Stomach (tissue), 9 donors: ENCODE data around the gene GSTO1. TPM values are rescaled to one million over a fixed set of nuclear protein-coding genes. Genes with fewer than 3 reads are reported as not detected.

Experiments used
- DNase-seq, 2 donors: peaks; one replicate each; pipeline versions ENCODE4 v3.0.0 to v3.0.0-alpha.2; 2013 to 2019
- H3K27ac ChIP-seq, 5 donors: fragments of 200-600 bp in 4 of 5; sonication (generic) in 4 of 5; one replicate each; pipeline ENCODE4 v1.5.1; 2013 to 2019; ENCODE audit warnings: mild to moderate bottlenecking in 1 of 5, moderate library complexity in 1 of 5
- H3K27me3 ChIP-seq, 3 donors: fragments of 200-600 bp; sonication (generic); one replicate each; pipeline ENCODE4 v1.5.1; 2017 to 2019; ENCODE audit warnings: mixed run types in 1 of 3
- H3K36me3 ChIP-seq, 4 donors: fragments of 200-600 bp; sonication (generic); 1 replicate in 3 of 4; 2 replicates in 1 of 4; pipeline ENCODE4 v1.5.1; 2016 to 2019
- H3K4me1 ChIP-seq, 4 donors: fragments of 200-600 bp; sonication (generic); one replicate each; pipeline ENCODE4 v1.5.1; 2016 to 2019
- H3K4me3 ChIP-seq, 4 donors: fragments of 200-600 bp; sonication (generic) in 3 of 4; one replicate each; pipeline ENCODE4 v1.5.1; 2016 to 2019; ENCODE audit warnings: mild to moderate bottlenecking in 1 of 4
- H3K9me3 ChIP-seq, 4 donors: fragments of 200-600 bp; sonication (generic); one replicate each; pipeline ENCODE4 v1.5.1; 2016 to 2019
- EP300 ChIP-seq: sonication (generic); formaldehyde crosslinking; IDR thresholded peaks from one replicate; pipeline ENCODE4 v1.6.1; 2017; ENCODE audit warnings: antibody characterized with exemption
- POLR2A ChIP-seq, 4 donors: fragments of 450-650 bp; IDR thresholded peaks; one replicate each; pipeline ENCODE4 v1.6.1; 2016; ENCODE audit warnings: antibody characterized with exemption in 4 of 4, control low read depth in 2 of 4, mild to moderate bottlenecking in 1 of 4, moderate library complexity in 1 of 4
- POLR2AphosphoS5 ChIP-seq, 3 donors: sonication (generic); formaldehyde crosslinking; IDR thresholded peaks; one replicate each; pipeline ENCODE4 v1.6.1; 2016; ENCODE audit warnings: antibody characterized with exemption in 3 of 3
- WGBS, 5 donors: extraction: QIAGEN DNeasy Blood & Tissue Kit in 3 of 5; methylation state at CpG; one replicate each; pipeline versions ENCODE4 v1.1.5 to v1.1.7; 2013 to 2018; 5-methylcytosine and 5-hydroxymethylcytosine counted together
- intact Hi-C: fragments of 100-400 bp; cut with DNase I; formaldehyde crosslinking; loops from one replicate; pipeline ENCODE4 v1.15.1; 2023; ENCODE audit warnings: low total_unique reads
- polyA plus RNA-seq, 3 donors: library from polyadenylated mRNA; stranded (reverse); fragments of 200-250 nt; gene quantifications; one replicate each; pipeline ENCODE4 v1.2.3, GENCODE V29; 2013
- total RNA-seq, 5 donors: library from RNA; depleted of rRNA; stranded (reverse); fragments of >200 nt; gene quantifications; one replicate each; pipeline versions ENCODE4 v1.1.0 to v1.2.3, GENCODE V29; 2014 to 2016
- TF ChIP-seq, protein P1 (sequence below), 7 experiments: fragments of 450-650 bp in 4 of 7; fragments of 200-600 bp in 3 of 7; sonication (generic) in 3 of 7; IDR thresholded peaks; one replicate each; pipeline ENCODE4 v1.5.1; 2016 to 2019; ENCODE audit warnings: antibody characterized with exemption in 7 of 7, control low read depth in 2 of 7, mild to moderate bottlenecking in 1 of 7
- donor health status: healthy with polysubstance abuse.
- donor health status: Bipolar disorder and iron deficiency.
- donor health status: healthy.

GSTO1 gene
- total and polyA plus RNA-seq, 8 donors, result 9.8 to 192 (median 76.4) TPM

DNA sequence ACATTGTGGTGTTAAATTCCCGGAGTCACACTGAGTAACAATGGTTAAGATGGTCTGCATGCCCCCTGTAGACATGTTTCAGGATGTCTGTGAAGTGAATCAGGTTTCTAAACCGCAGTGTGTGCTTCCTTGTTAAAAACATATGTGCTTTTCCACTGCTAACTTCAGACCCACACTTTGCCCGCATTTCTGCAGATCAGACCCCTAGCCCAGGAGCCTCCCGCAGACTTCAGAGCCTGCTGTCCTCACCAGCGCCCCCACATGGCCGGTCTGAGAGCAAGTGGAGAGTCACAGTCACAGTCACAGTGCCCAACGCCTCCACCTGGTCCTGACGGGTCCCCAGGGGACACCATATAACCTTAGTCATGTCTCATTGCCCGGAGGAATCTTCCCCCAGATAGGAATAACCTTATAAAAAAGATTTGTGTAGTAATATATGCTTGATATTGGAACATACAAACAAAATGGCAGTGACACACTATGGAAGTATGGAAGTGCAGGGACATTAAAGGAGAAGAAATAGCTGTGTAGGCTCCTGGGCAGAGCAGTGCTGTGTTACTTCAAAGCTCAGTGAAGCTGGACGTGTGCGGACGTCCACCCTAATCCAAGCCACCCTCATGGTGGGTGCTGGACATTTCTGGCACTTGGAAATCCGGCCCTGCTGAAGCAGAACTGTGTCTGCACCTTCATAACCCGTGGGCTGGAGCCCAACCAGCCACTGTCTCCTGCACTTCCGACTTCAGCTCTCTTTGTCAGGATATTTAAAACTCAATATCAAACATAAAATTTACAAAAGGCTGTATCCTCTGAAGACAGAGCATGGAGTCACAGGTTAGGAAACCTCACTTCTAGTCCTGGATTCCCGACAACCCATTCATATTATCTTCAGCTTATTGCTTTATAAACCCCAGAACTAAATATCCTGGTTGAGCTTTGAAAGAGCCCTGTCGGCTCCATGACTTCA is 43.3 kb downstream of the GSTO1 start:
- WGBS, 5 donors, result 70 to 74% (median 71%) methylated on average over 17 of the region's 17 CpGs
- DNase-seq, result no peak
- no peak overlapping the region for H3K27ac ChIP-seq
- no peaks in the 10 kb centered on the region for H3K36me3 ChIP-seq
- no peak for TF ChIP-seq POLR2AphosphoS5 (IDR thresholded peaks at IDR 0.05)
- no peak for TF ChIP-seq POLR2A (IDR thresholded peaks at IDR 0.05)
- TF ChIP-seq EP300, result no peak
- TF ChIP-seq, protein P1, sequence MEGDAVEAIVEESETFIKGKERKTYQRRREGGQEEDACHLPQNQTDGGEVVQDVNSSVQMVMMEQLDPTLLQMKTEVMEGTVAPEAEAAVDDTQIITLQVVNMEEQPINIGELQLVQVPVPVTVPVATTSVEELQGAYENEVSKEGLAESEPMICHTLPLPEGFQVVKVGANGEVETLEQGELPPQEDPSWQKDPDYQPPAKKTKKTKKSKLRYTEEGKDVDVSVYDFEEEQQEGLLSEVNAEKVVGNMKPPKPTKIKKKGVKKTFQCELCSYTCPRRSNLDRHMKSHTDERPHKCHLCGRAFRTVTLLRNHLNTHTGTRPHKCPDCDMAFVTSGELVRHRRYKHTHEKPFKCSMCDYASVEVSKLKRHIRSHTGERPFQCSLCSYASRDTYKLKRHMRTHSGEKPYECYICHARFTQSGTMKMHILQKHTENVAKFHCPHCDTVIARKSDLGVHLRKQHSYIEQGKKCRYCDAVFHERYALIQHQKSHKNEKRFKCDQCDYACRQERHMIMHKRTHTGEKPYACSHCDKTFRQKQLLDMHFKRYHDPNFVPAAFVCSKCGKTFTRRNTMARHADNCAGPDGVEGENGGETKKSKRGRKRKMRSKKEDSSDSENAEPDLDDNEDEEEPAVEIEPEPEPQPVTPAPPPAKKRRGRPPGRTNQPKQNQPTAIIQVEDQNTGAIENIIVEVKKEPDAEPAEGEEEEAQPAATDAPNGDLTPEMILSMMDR (IDR thresholded peaks at IDR 0.05), result no peak
- no peaks in the 10 kb centered on the region for H3K9me3 ChIP-seq
- H3K4me1 ChIP-seq, result peaks cover 0 to 21% (median 16%) of the 10 kb centered on the region in 4 donors
- no peaks in the 10 kb centered on the region for H3K27me3 ChIP-seq
- intact Hi-C loops, result no loop called here
- no peak overlapping the region for H3K4me3 ChIP-seq

GRCh38 chr10:104299031-104299904 is 44.6 kb downstream of the GSTO1 start:
- peak overlapping the region in 4 of 5 donors; percentile 66 to 87 (median 77) for H3K27ac ChIP-seq
- no peaks in the 10 kb centered on the region for H3K9me3 ChIP-seq
- H3K4me3 ChIP-seq, result no peak overlapping the region
- intact Hi-C loops, result no loop called here
- 65 to 83% (median 72%) methylated on average over 13 of the region's 13 CpGs for WGBS, 5 donors
- no peaks in the 10 kb centered on the region for H3K36me3 ChIP-seq
- TF ChIP-seq, protein P1 (IDR thresholded peaks at IDR 0.05), result no peak
- TF ChIP-seq EP300 (no peak), POLR2AphosphoS5 (IDR thresholded peaks at IDR 0.05) (no peak), POLR2A (IDR thresholded peaks at IDR 0.05) (no peak)
- peak in 1 of 2 donors; percentile 59 for DNase-seq
- H3K27me3 ChIP-seq, result no peaks in the 10 kb centered on the region
- peaks cover 0 to 34% (median 18%) of the 10 kb centered on the region in 4 donors for H3K4me1 ChIP-seq

DNA sequence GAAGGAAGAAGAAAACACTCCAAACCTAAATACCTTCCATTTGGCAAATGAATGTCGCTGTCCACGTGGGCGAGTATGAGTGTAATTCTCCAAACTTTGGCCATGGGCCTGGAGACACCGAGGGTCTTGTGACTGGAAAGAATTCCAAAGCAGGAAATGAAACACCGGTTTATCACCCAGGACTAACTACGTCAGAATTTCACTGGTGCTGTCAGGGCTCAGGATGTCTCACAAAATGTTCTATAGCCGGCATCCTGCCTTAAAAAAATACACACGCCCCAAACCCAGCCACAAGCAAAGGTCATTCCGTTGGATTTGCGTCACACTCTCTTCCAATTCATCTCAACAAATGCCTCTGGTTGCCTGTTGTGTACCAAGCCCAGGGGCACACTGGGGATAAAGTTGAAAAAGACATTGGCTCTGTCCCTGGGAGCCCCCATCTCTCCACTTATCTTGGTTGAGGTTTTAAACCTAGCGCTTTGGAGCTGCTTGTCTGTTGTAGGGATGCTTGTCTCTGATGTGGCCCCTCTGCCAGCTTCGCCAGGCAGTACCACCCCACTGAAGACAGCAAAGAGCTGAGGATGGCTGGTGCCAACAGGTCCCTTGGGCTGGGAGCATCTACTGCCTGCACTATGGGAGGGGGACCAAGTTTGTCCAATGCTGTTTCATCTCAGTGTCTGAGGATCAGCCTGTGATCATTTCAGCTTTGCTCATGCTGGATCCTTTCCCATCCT is 45.5 kb downstream of the GSTO1 start:
- peak overlapping the region; percentile 39 to 87 (median 74) for H3K27ac ChIP-seq
- WGBS, 5 donors, result 72 to 84% (median 76%) methylated on average over 12 of the region's 12 CpGs
- no peak overlapping the region for H3K4me3 ChIP-seq
- peak in 1 of 2 donors; percentile 77 for DNase-seq
- no peaks in the 10 kb centered on the region for H3K27me3 ChIP-seq
- no peaks in the 10 kb centered on the region for H3K36me3 ChIP-seq
- intact Hi-C loops, result no loop called here
- TF ChIP-seq POLR2AphosphoS5 (IDR thresholded peaks at IDR 0.05) (peak; percentile 24 to 62 (median 25)), EP300 (peak; percentile 77)
- TF ChIP-seq, protein P1 (IDR thresholded peaks at IDR 0.05), result no peak
- peaks cover 0 to 42% (median 21%) of the 10 kb centered on the region in 4 donors for H3K4me1 ChIP-seq
- H3K9me3 ChIP-seq, result no peaks in the 10 kb centered on the region
